Measurements from ENCODE around the gene CHST9. TPM values are rescaled to one million over a fixed set of nuclear protein-coding genes. Genes with fewer than 3 reads are reported as not detected.

CHST9 gene
- total RNA-seq, 1 experiment from 2014 or later, result 19.2 TPM

GRCh38 chr18:27142891-27143290 lies 42.2 kb downstream of the CHST9 start:
- DNase-seq (ENCODE audit: low spot score) (no peak), ATAC-seq (no peak)
- Mint-ChIP-seq H3K27me3 (ENCODE audit: low read depth) (no peaks in the 10 kb centered on the region), H3K4me1 (peaks cover 35% of the 10 kb centered on the region), H3K4me3 (no peak overlapping the region), H3K9me3 (peaks cover 5% of the 10 kb centered on the region), H3K27ac (no peak overlapping the region), H3K36me3 (peaks cover 5% of the 10 kb centered on the region; the same call in 1 of the 2 replicates)
- TF ChIP-seq ZNF671 (CRISPR knock-in tag; IDR thresholded peaks at IDR 0.05) (no peak), GRHL2 (CRISPR knock-in tag; IDR thresholded peaks at IDR 0.05; ENCODE audit: insufficient replicate concordance, severe bottlenecking) (no peak), ZNF121 (CRISPR knock-in tag; IDR thresholded peaks at IDR 0.05) (no peak), E2F5 (CRISPR knock-in tag; IDR thresholded peaks at IDR 0.05) (no peak), MAX (CRISPR knock-in tag; IDR thresholded peaks at IDR 0.05) (no peak), ATF2 (CRISPR knock-in tag; IDR thresholded peaks at IDR 0.05; ENCODE audit: borderline replicate concordance, low read depth) (no peak), HMGXB4 (CRISPR knock-in tag; IDR thresholded peaks at IDR 0.05) (no peak), ZSCAN18 (CRISPR knock-in tag; IDR thresholded peaks at IDR 0.05) (no peak), TEAD1 (CRISPR knock-in tag; IDR thresholded peaks at IDR 0.05) (no peak), FOXP4 (CRISPR knock-in tag; IDR thresholded peaks at IDR 0.05) (no peak)
- ChIA-PET POLR2A (no interaction called here), CTCF (no interaction called here)

GRCh38 chr18:27141876-27142275 lies 43.2 kb downstream of the CHST9 start:
- POLR2A ChIA-PET, result no interaction called here
- H3K9me3 Mint-ChIP-seq, result no peaks in the 10 kb centered on the region
- no peak overlapping the region for H3K4me3 Mint-ChIP-seq
- no peaks in the 10 kb centered on the region for H3K36me3 Mint-ChIP-seq
- CTCF ChIA-PET, result no interaction called here
- TF ChIP-seq ATF2 (CRISPR knock-in tag; IDR thresholded peaks at IDR 0.05; ENCODE audit: borderline replicate concordance, low read depth), result no peak
- TF ChIP-seq ELF4 (CRISPR knock-in tag; IDR thresholded peaks at IDR 0.05; ENCODE audit: low read depth), result no peak
- TF ChIP-seq FOXJ3 (CRISPR knock-in tag; IDR thresholded peaks at IDR 0.05; ENCODE audit: borderline replicate concordance), result no peak
- TF ChIP-seq ZNF512 (CRISPR knock-in tag; IDR thresholded peaks at IDR 0.05; ENCODE audit: borderline replicate concordance), result no peak
- no peak for TF ChIP-seq ESRRA (CRISPR knock-in tag; IDR thresholded peaks at IDR 0.05; ENCODE audit: borderline replicate concordance)
- TF ChIP-seq CDX4 (CRISPR knock-in tag; IDR thresholded peaks at IDR 0.05; ENCODE audit: borderline replicate concordance), result no peak
- H3K4me1 Mint-ChIP-seq, result peaks cover 40% of the 10 kb centered on the region
- DNase-seq (ENCODE audit: low spot score) (no peak), ATAC-seq (no peak)
- H3K27ac Mint-ChIP-seq, result no peak overlapping the region
- H3K27me3 Mint-ChIP-seq (ENCODE audit: low read depth), result no peaks in the 10 kb centered on the region

Data from WTC11 (cell line).